GM21723 (cell line): ENCODE results near the gene POU2AF3.

Experiments used
- ATAC-seq: cut with Tn5 transposase; IDR thresholded peaks from one replicate; pipeline ENCODE4 v1.9.1; 2021; ENCODE audit warnings: mild to moderate bottlenecking, moderate library complexity; ENCODE audit not compliant: unreplicated experiment

The POU2AF3 gene

GRCh38 chr11:111326824-111327223, 28.5 kb downstream of the POU2AF3 start:
- ATAC-seq = no peak

GRCh38 chr11:111327908-111328624, 29.7 kb downstream of the POU2AF3 start:
- no peak for ATAC-seq

- ATAC-seq = no peak
These were observed 31.2 kb downstream of the POU2AF3 start for GRCh38 chr11:111329306-111330204.

- ATAC-seq = no peak
These were observed 32.0 kb downstream of the POU2AF3 start for GRCh38 chr11:111330234-111330893.

GRCh38 chr11:111331711-111332479, 33.5 kb downstream of the POU2AF3 start:
- ATAC-seq = no peak

- ATAC-seq = no peak
These were observed 36.5 kb downstream of the POU2AF3 start for GRCh38 chr11:111334532-111335502.

GRCh38 chr11:111335549-111335948, 37.2 kb downstream of the POU2AF3 start:
- ATAC-seq = no peak

- ATAC-seq = no peak
These were observed 37.7 kb downstream of the POU2AF3 start for GRCh38 chr11:111336062-111336461.

GRCh38 chr11:111336582-111337256, 38.4 kb downstream of the POU2AF3 start:
- ATAC-seq = no peak

GRCh38 chr11:111339758-111340388, 41.5 kb downstream of the POU2AF3 start:
- ATAC-seq = no peak

- no peak for ATAC-seq
These were observed 44.0 kb downstream of the POU2AF3 start for GRCh38 chr11:111342329-111342728.

GRCh38 chr11:111344032-111344431, 45.7 kb downstream of the POU2AF3 start:
- no peak for ATAC-seq

- ATAC-seq = no peak
These were observed 48.8 kb downstream of the POU2AF3 start for GRCh38 chr11:111347002-111347722.

- ATAC-seq = no peak
These were observed 49.4 kb downstream of the POU2AF3 start for GRCh38 chr11:111347723-111348115.

GRCh38 chr11:111348147-111348546, 49.8 kb downstream of the POU2AF3 start:
- no peak for ATAC-seq

- ATAC-seq = no peak
These were observed 50.9 kb downstream of the POU2AF3 start for GRCh38 chr11:111349191-111349695.

- ATAC-seq = no peak
These were observed 52.5 kb downstream of the POU2AF3 start for GRCh38 chr11:111350811-111351210.
